ENCODE measurements around the gene DRAXIN.
A peak's percentile ranks its signal among the peaks of the same experiment; 100 is the strongest.

The DRAXIN gene

GRCh38 chr1:11766429-11766776, 74.9 kb downstream of the DRAXIN start:
- no peak for DNase-seq

GRCh38 chr1:11767922-11768704, 76.6 kb downstream of the DRAXIN start:
- peak; percentile 53 for DNase-seq

- peak; percentile 51 for DNase-seq
Measured at GRCh38 chr1:11768821-11769220, 77.3 kb downstream of the DRAXIN start.

GRCh38 chr1:11769274-11769673, 77.8 kb downstream of the DRAXIN start:
- DNase-seq, result no peak

- no peak for DNase-seq
Measured at GRCh38 chr1:11770011-11770410, 78.5 kb downstream of the DRAXIN start.

- no peak for DNase-seq
Measured at GRCh38 chr1:11771481-11772043, 80.1 kb downstream of the DRAXIN start.

- DNase-seq, result no peak
Measured at GRCh38 chr1:11772458-11772857, 80.9 kb downstream of the DRAXIN start.

GRCh38 chr1:11774753-11775152, 83.2 kb downstream of the DRAXIN start:
- no peak for DNase-seq

All from islet precursor cell (in vitro differentiated cells).